ENCODE data around the gene BAD. TPM values are rescaled to one million over a fixed set of nuclear protein-coding genes. Genes with fewer than 3 reads are reported as not detected.

The BAD gene
- total RNA-seq, 1 donor from 2014 or later, result 43.6 TPM

GRCh38 chr11:64234647-64235379 lies 49.7 kb downstream of the BAD start:
- DNase-seq (ENCODE audit: low read depth) (no peak), FAIRE-seq (no peak)
- Mint-ChIP-seq H3K9me3 (ENCODE audit: unreplicated experiment) (no peaks in the 10 kb centered on the region), H3K27me3 (ENCODE audit: low read depth, unreplicated experiment) (no peaks in the 10 kb centered on the region), H3K4me3 (ENCODE audit: unreplicated experiment) (peak overlapping the region; percentile 81), H3K4me1 (ENCODE audit: low read depth, unreplicated experiment) (peaks cover 3% of the 10 kb centered on the region), H3K27ac (ENCODE audit: unreplicated experiment) (no peak overlapping the region), H3K36me3 (ENCODE audit: low read depth, unreplicated experiment) (no peaks in the 10 kb centered on the region)
- H3K4me1 ChIP-seq (ENCODE audit: insufficient read depth, low read length), result peaks cover 15% of the 10 kb centered on the region
- TF ChIP-seq EZH2 (IDR thresholded peaks at IDR 0.05; ENCODE audit: insufficient read depth, low read length) (no peak), CTCF (IDR thresholded peaks at IDR 0.05; ENCODE audit: insufficient read depth, low read depth, low read length) (no peak)
- H3K27me3 ChIP-seq (ENCODE audit: insufficient read depth, low read length), result no peaks in the 10 kb centered on the region
- peaks cover 11% of the 10 kb centered on the region for H4K20me1 ChIP-seq (ENCODE audit: insufficient read depth, low read length)
- H2AFZ ChIP-seq (ENCODE audit: low read depth, low read length), result no peak overlapping the region
- no peak overlapping the region for H3K27ac ChIP-seq (ENCODE audit: low read depth, low read length)
- H3K4me2 ChIP-seq (ENCODE audit: low read length), result peak overlapping the region; percentile 83
- H3K9ac ChIP-seq (ENCODE audit: low read length), result peak overlapping the region; percentile 29
- peaks cover 11% of the 10 kb centered on the region for H3K36me3 ChIP-seq (ENCODE audit: insufficient read depth, low read length)
- peaks cover 8% of the 10 kb centered on the region for H3K79me2 ChIP-seq (ENCODE audit: insufficient read depth, low read length)
- peak overlapping the region; percentile 45 for H3K4me3 ChIP-seq (ENCODE audit: insufficient read depth, low read depth, low read length)
- H3K9me3 ChIP-seq (ENCODE audit: insufficient read depth, low read depth, low read length), result no peaks in the 10 kb centered on the region

GRCh38 chr11:64233913-64234586 lies 50.4 kb downstream of the BAD start, which contains the start of gene VEGFB:
TSS of gene VEGFB (plus strand) at chr11:64234584. CDS start at chr11:64234834, 250 bp downstream.
- Mint-ChIP-seq H3K27me3 (ENCODE audit: low read depth, unreplicated experiment) (no peaks in the 10 kb centered on the region), H3K4me1 (ENCODE audit: low read depth, unreplicated experiment) (peaks cover 3% of the 10 kb centered on the region), H3K4me3 (ENCODE audit: unreplicated experiment) (peak within 1 kb of the TSS; percentile 81), H3K36me3 (ENCODE audit: low read depth, unreplicated experiment) (no peaks in the 10 kb centered on the region), H3K27ac (ENCODE audit: unreplicated experiment) (peak within 1 kb of the TSS; percentile 41), H3K9me3 (ENCODE audit: unreplicated experiment) (no peaks in the 10 kb centered on the region)
- peak within 1 kb of the TSS; percentile 64 for H3K9ac ChIP-seq (ENCODE audit: low read length)
- no peak for FAIRE-seq
- H4K20me1 ChIP-seq (ENCODE audit: insufficient read depth, low read length), result peaks cover 11% of the 10 kb centered on the region
- no peak for DNase-seq (ENCODE audit: low read depth)
- H3K4me2 ChIP-seq (ENCODE audit: low read length), result peak within 1 kb of the TSS; percentile 87
- TF ChIP-seq EZH2 (IDR thresholded peaks at IDR 0.05; ENCODE audit: insufficient read depth, low read length) (no peak), CTCF (IDR thresholded peaks at IDR 0.05; ENCODE audit: insufficient read depth, low read depth, low read length) (no peak)
- H3K27me3 ChIP-seq (ENCODE audit: insufficient read depth, low read length), result no peaks in the 10 kb centered on the region
- peaks cover 10% of the 10 kb centered on the region for H3K79me2 ChIP-seq (ENCODE audit: insufficient read depth, low read length)
- peaks cover 11% of the 10 kb centered on the region for H3K36me3 ChIP-seq (ENCODE audit: insufficient read depth, low read length)
- H2AFZ ChIP-seq (ENCODE audit: low read depth, low read length), result peak within 1 kb of the TSS; percentile 52
- no peaks in the 10 kb centered on the region for H3K9me3 ChIP-seq (ENCODE audit: insufficient read depth, low read depth, low read length)
- peaks cover 20% of the 10 kb centered on the region for H3K4me1 ChIP-seq (ENCODE audit: insufficient read depth, low read length)
- H3K4me3 ChIP-seq (ENCODE audit: insufficient read depth, low read depth, low read length), result peak within 1 kb of the TSS; percentile 58
- H3K27ac ChIP-seq (ENCODE audit: low read depth, low read length), result no peak within 1 kb of the TSS

Measured in astrocyte (in vitro differentiated cells and primary cell).